Keratinocyte (primary cell): Measurements from ENCODE around the gene CGREF1. TPM values are rescaled to one million over a fixed set of nuclear protein-coding genes. Genes with fewer than 3 reads are reported as not detected.

Source experiments
- DNase-seq: peaks from one replicate; pipeline ENCODE4 v3.0.0-alpha.2; 2011; ENCODE audit warnings: low read depth, missing footprints, low spot score
- FAIRE-seq: peaks from 2 replicates; lab custom pipeline; 2011; peaks lifted over from hg19 to GRCh38; lab: Jason Lieb, UNC
- H2AFZ ChIP-seq: 2 replicates; pipeline ENCODE4 v1.6.0; 2012; ENCODE audit warnings: low read length, control low read depth, inconsistent platforms; ENCODE audit not compliant: control insufficient read depth
- H3K27ac ChIP-seq: 2 replicates; pipeline ENCODE4 v1.5.1; 2011; ENCODE audit warnings: low read length; ENCODE audit not compliant: control insufficient read depth, insufficient read depth
- H3K27me3 ChIP-seq: 3 replicates; pipeline ENCODE4 v1.6.0; 2011; ENCODE audit warnings: low read length; ENCODE audit not compliant: control insufficient read depth, insufficient read depth; ENCODE audit errors: extremely low read depth
- H3K36me3 ChIP-seq, 2 experiments: 2 replicates in 1 of 2; 3 replicates in 1 of 2; pipeline ENCODE4 v1.5.1; 2011; ENCODE audit warnings: low read length in 2 of 2, mild to moderate bottlenecking in 1 of 2; ENCODE audit not compliant: control insufficient read depth in 2 of 2, insufficient read depth in 2 of 2; ENCODE audit errors: extremely low read depth in 1 of 2
- H3K4me1 ChIP-seq: 3 replicates; pipeline ENCODE4 v1.5.1; 2011; ENCODE audit warnings: low read length; ENCODE audit not compliant: control insufficient read depth, insufficient read depth; ENCODE audit errors: extremely low read depth
- H3K4me2 ChIP-seq: 3 replicates; pipeline ENCODE4 v1.6.0; 2011; ENCODE audit warnings: low read depth, low read length; ENCODE audit not compliant: control insufficient read depth, insufficient read depth; ENCODE audit errors: extremely low read depth
- H3K4me3 ChIP-seq, 3 experiments: fragments of 200-600 bp in 1 of 3; sonication (generic) in 1 of 3; 2 replicates in 2 of 3; 3 replicates in 1 of 3; pipeline ENCODE4 v1.5.1; 2011 to 2016; ENCODE audit warnings: low read length in 3 of 3, mild to moderate bottlenecking in 3 of 3, control low read depth in 2 of 3, inconsistent platforms in 1 of 3, low read depth in 1 of 3, mixed read lengths in 1 of 3, mixed run types in 1 of 3, moderate library complexity in 1 of 3; ENCODE audit not compliant: control insufficient read depth in 2 of 3, insufficient read depth in 2 of 3; ENCODE audit errors: extremely low read depth in 1 of 3
- H3K79me2 ChIP-seq: 2 replicates; pipeline ENCODE4 v1.6.0; 2012; ENCODE audit warnings: low read length; ENCODE audit not compliant: control insufficient read depth, insufficient read depth
- H3K9ac ChIP-seq: 3 replicates; pipeline ENCODE4 v1.6.0; 2011; ENCODE audit warnings: low read length; ENCODE audit not compliant: control insufficient read depth, insufficient read depth; ENCODE audit errors: extremely low read depth
- H3K9me1 ChIP-seq: 3 replicates; pipeline ENCODE4 v1.6.0; 2011; ENCODE audit warnings: low read length; ENCODE audit not compliant: control insufficient read depth, insufficient read depth; ENCODE audit errors: extremely low read depth
- H3K9me3 ChIP-seq: 2 replicates; pipeline ENCODE4 v1.5.1; 2012; ENCODE audit warnings: low read depth, low read length; ENCODE audit not compliant: control insufficient read depth
- H4K20me1 ChIP-seq: 3 replicates; pipeline ENCODE4 v1.6.0; 2011; ENCODE audit warnings: low read length; ENCODE audit not compliant: control insufficient read depth, insufficient read depth; ENCODE audit errors: extremely low read depth
- CTCF ChIP-seq, 3 experiments: IDR thresholded peaks in 1 of 3; conservative IDR thresholded peaks in 1 of 3; optimal IDR thresholded peaks in 1 of 3; 2 replicates in 2 of 3; 3 replicates in 1 of 3; pipeline versions ENCODE3 to v1.5.1; 2011; ENCODE audit warnings: low read length in 3 of 3, mild to moderate bottlenecking in 3 of 3, moderate library complexity in 2 of 3, control low read depth in 1 of 3, inconsistent platforms in 1 of 3; ENCODE audit not compliant: insufficient read depth in 2 of 3; ENCODE audit errors: extremely low read depth in 1 of 3
- EZH2 ChIP-seq: IDR thresholded peaks from one replicate; pipeline ENCODE4 v1.6.1; 2012; ENCODE audit warnings: inconsistent platforms, mild to moderate bottlenecking, low read length, moderate library complexity
- dilution Hi-C: fragments of 300-500 bp; cut with MboI; formaldehyde crosslinking; loops from one replicate; pipeline ENCODE4 v1.7.0; 2020; ENCODE audit warnings: low sequenced_read_pairs; ENCODE audit not compliant: extremely low pct_ligation_motif_present
- polyA plus RNA-seq, 5 experiments: library from polyadenylated mRNA; depleted of rRNA in 3 of 5; stranded (reverse) in 3 of 5; stranded (forward) in 1 of 5; unstranded in 1 of 5; fragments of >200 nt; gene quantifications; 1 replicate in 1 of 5; 2 replicates in 3 of 5; 3 replicates in 1 of 5; pipeline versions ENCODE4 v1.2.1 to v1.2.3, GENCODE V29; 2011 to 2012; ENCODE audit warnings: missing spikeins in 2 of 5, low read depth in 1 of 5, low replicate concordance in 1 of 5

CGREF1 gene
- polyA plus RNA-seq, 1 donor (not counting 4 experiments of a cell fraction or from before 2014, with no cell fraction given) = 1.3 TPM

DNA sequence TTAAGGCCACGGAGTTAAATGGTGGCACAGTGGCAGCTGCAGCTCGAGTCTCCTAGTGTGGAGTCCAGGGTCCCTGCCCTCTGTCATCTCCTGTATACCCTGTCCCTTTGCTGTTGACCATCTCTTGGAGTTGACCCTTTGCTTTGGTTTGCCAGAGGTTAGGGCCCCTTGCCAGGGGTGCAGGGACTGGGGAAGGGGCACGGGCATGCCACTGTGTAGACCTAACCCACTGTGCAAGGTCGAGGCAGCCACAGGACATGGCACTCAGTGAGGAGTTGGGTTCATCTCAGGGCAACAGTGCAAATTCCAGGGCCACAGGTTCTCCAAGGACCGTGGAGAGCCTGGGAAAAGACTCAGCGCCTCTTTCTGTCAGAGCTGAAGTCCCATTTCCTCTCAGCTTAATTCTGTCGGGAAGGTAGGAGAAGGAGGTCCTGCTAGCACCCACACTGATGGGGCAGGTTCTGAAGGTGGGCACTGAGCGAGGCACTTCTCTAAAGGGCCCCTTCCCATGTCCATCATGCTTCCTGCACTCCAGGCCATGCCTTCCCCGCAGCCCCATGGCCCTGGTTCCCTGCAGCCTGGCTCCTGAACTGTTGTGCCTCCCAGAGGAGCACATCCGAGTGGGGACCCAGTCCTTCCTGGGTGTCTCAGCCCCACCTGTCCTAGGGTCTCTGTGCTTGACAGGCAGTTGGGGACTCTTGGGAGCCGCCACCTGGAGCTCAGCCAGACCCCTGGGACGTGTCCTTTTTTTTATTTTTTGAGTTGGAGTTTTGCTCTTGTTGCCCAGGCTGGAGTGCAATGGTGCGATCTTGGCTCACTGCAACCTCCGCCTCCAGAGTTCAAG lies 29.6 kb downstream of the CGREF1 start:
- Histone ChIP-seq H3K9me1 (no peaks in the 10 kb centered on the region), H3K27ac (no peak overlapping the region), H3K4me3 (no peak overlapping the region), H3K27me3 (no peaks in the 10 kb centered on the region), H3K4me2 (no peak overlapping the region), H3K36me3 (no peaks in the 10 kb centered on the region), H3K79me2 (no peaks in the 10 kb centered on the region), H3K4me1 (peaks cover 10% of the 10 kb centered on the region), H4K20me1 (no peaks in the 10 kb centered on the region), H3K9me3 (no peaks in the 10 kb centered on the region), H2AFZ (no peak overlapping the region), H3K9ac (no peak overlapping the region)
- DNase-seq (no peak), FAIRE-seq (no peak)
- TF ChIP-seq EZH2 (no peak), CTCF (optimal IDR thresholded peaks at IDR 0.05 in 1 of 3, IDR thresholded peaks at IDR 0.05 in 1 of 3, conservative IDR thresholded peaks at IDR 0.05 in 1 of 3; ENCODE audit: extremely low read depth in 1 of 3, insufficient read depth in 2 of 3, low read length in 3 of 3) (no peak)
- dilution Hi-C loops = no loop called here

- dilution Hi-C loops = no loop called here
- no peaks in the 10 kb centered on the region for H3K9me3 ChIP-seq
- H3K36me3 ChIP-seq = no peaks in the 10 kb centered on the region
- H3K4me2 ChIP-seq = no peak overlapping the region
- TF ChIP-seq CTCF (optimal IDR thresholded peaks at IDR 0.05 in 1 of 3, IDR thresholded peaks at IDR 0.05 in 1 of 3, conservative IDR thresholded peaks at IDR 0.05 in 1 of 3; ENCODE audit: extremely low read depth in 1 of 3, insufficient read depth in 2 of 3, low read length in 3 of 3) (no peak), EZH2 (no peak)
- H3K79me2 ChIP-seq = no peaks in the 10 kb centered on the region
- H2AFZ ChIP-seq = no peak overlapping the region
- H3K9me1 ChIP-seq = no peaks in the 10 kb centered on the region
- FAIRE-seq (no peak), DNase-seq (no peak)
- no peak overlapping the region for H3K4me3 ChIP-seq
- H3K4me1 ChIP-seq = peaks cover 10% of the 10 kb centered on the region
- no peak overlapping the region for H3K27ac ChIP-seq
- no peaks in the 10 kb centered on the region for H4K20me1 ChIP-seq
- H3K9ac ChIP-seq = no peak overlapping the region
- no peaks in the 10 kb centered on the region for H3K27me3 ChIP-seq
These were observed 30.3 kb downstream of the CGREF1 start for GRCh38 chr2:27088634-27089033.
